Left renal pelvis (tissue), 4 donors: ENCODE data around the gene RFT1. TPM values are rescaled to one million over a fixed set of nuclear protein-coding genes. Genes with fewer than 3 reads are reported as not detected.

Experiments used
- DNase-seq, 4 donors: peaks; one replicate each; pipeline ENCODE4 v3.0.0-alpha.2; 2013; ENCODE audit warnings: low read depth in 4 of 4, low spot score in 3 of 4
- polyA plus RNA-seq, 4 donors: library from polyadenylated mRNA; unstranded; fragments of 120-200 nt; gene quantifications; one replicate each; pipeline ENCODE4 v1.2.1, GENCODE V29; 2013; ENCODE audit not compliant: insufficient read length in 4 of 4

Gene RFT1
- polyA plus RNA-seq, 4 donors: 19.3 to 30.3 (median 25.6) TPM

- DNase-seq: no peak
These were observed 32.3 kb downstream of the RFT1 start for GRCh38 chr3:53097887-53098286.

- no peak for DNase-seq
These were observed 37.3 kb downstream of the RFT1 start for GRCh38 chr3:53092942-53093341.

- no peak for DNase-seq
These were observed 38.0 kb downstream of the RFT1 start for GRCh38 chr3:53092216-53092615.

GRCh38 chr3:53091011-53091410, 39.2 kb downstream of the RFT1 start:
- no peak for DNase-seq

- DNase-seq: no peak
These were observed 40.7 kb downstream of the RFT1 start for GRCh38 chr3:53089511-53089910.

GRCh38 chr3:53085476-53085875, 44.8 kb downstream of the RFT1 start:
- no peak for DNase-seq

GRCh38 chr3:53084310-53085001, 45.8 kb downstream of the RFT1 start:
- no peak for DNase-seq

GRCh38 chr3:53083949-53084309, 46.3 kb downstream of the RFT1 start:
- no peak for DNase-seq

GRCh38 chr3:53083521-53083920, 46.7 kb downstream of the RFT1 start:
- DNase-seq: no peak

- no peak for DNase-seq
These were observed 47.5 kb downstream of the RFT1 start for GRCh38 chr3:53082736-53083135.

GRCh38 chr3:53081318-53081717, 48.9 kb downstream of the RFT1 start:
- DNase-seq: no peak

- DNase-seq: no peak
These were observed 49.5 kb downstream of the RFT1 start for GRCh38 chr3:53080612-53081205.

GRCh38 chr3:53079791-53080555, 50.3 kb downstream of the RFT1 start:
- DNase-seq: no peak

GRCh38 chr3:53079147-53079546, 51.1 kb downstream of the RFT1 start:
- DNase-seq: no peak

- no peak for DNase-seq
These were observed 51.6 kb downstream of the RFT1 start for GRCh38 chr3:53078656-53079055.

- DNase-seq: no peak
These were observed 52.6 kb downstream of the RFT1 start for GRCh38 chr3:53077476-53078220.

GRCh38 chr3:53075743-53076140, 54.5 kb downstream of the RFT1 start:
- no peak for DNase-seq

GRCh38 chr3:53074761-53075742, 55.2 kb downstream of the RFT1 start:
- DNase-seq: no peak

- DNase-seq: no peak
These were observed 55.9 kb downstream of the RFT1 start for GRCh38 chr3:53074366-53074696.
